NCI-H774 (cell line): Measurements from ENCODE around the gene KLHL11.

Source experiments
- DNase-seq: peaks from one replicate; lab custom pipeline; 2025; lab: John Stamatoyannopoulos, UW

Gene KLHL11, protein sequence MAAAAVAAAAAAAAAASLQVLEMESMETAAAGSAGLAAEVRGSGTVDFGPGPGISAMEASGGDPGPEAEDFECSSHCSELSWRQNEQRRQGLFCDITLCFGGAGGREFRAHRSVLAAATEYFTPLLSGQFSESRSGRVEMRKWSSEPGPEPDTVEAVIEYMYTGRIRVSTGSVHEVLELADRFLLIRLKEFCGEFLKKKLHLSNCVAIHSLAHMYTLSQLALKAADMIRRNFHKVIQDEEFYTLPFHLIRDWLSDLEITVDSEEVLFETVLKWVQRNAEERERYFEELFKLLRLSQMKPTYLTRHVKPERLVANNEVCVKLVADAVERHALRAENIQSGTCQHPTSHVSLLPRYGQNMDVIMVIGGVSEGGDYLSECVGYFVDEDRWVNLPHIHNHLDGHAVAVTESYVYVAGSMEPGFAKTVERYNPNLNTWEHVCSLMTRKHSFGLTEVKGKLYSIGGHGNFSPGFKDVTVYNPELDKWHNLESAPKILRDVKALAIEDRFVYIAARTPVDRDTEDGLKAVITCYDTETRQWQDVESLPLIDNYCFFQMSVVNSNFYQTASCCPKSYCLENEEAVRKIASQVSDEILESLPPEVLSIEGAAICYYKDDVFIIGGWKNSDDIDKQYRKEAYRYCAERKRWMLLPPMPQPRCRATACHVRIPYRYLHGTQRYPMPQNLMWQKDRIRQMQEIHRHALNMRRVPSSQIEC

DNA sequence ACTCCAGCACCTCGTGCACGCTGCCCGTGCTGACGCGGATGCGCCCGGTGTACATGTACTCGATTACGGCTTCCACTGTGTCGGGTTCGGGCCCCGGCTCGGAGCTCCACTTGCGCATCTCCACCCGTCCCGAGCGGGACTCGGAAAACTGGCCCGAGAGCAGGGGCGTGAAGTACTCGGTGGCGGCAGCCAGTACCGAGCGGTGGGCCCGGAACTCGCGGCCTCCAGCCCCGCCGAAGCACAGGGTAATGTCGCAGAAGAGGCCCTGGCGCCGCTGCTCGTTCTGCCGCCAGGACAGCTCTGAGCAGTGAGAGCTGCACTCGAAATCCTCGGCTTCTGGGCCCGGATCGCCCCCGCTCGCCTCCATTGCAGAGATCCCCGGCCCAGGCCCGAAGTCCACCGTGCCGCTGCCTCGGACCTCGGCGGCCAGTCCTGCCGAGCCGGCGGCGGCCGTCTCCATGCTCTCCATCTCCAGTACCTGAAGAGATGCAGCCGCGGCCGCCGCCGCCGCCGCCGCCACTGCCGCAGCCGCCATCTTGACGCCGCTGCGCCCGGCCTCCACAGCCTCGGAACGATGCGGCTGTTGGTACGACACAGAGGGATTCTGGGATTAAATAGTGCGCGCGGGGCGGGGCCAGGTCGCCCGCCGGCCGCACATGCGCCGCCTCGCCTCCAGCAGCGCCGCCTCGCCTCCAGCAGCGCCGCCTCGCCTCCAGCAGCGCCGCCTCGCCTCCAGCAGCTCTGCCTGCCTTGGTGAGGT is at the start of gene KLHL11:
Gene KLHL11 (minus strand): TSS at position 588 of the 760 bp plus-strand sequence. CDS start 53 bp downstream, at position 535.
- DNase-seq = peak; percentile 96

DNA sequence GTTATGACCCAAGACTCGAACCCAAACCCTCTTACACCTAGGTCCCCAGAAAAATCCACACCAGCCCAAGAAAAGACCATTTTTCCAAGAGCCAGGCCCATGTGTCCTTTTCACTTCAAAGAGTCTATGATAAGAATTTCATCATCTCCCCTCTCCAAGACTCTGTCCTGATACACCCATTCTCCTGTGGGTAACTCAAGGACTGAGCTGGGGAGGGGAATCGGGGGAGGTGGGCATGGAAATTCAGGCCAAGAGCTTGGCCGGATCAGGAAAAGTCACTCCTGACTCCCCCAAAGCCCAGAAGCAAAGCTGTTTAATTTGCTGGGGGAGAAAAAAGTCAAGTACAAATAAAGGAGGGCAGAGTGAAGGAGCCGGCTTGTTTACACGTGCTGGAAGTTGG is 49.8 kb upstream of the KLHL11 start:
- no peak for DNase-seq

DNA sequence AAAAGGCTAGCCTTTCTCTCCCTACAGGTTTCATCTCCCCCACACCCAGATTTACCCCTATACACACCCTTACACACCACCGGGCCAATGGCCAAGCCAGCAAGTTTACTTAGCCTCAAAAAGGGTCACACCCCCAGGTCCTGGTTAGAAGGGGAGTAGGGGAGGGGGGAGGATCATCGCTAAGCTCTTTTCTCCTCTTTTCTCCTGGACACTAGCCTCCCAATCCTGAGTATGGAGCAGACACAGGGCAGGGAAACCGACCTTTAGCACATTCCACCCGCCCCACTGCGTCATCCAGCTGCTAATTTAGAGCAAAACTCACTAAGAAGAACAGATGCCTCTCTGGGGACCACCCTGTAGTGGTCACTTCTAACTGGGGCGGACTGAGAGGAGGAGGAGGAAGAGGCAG is 49.1 kb upstream of the KLHL11 start:
- DNase-seq = no peak

DNA sequence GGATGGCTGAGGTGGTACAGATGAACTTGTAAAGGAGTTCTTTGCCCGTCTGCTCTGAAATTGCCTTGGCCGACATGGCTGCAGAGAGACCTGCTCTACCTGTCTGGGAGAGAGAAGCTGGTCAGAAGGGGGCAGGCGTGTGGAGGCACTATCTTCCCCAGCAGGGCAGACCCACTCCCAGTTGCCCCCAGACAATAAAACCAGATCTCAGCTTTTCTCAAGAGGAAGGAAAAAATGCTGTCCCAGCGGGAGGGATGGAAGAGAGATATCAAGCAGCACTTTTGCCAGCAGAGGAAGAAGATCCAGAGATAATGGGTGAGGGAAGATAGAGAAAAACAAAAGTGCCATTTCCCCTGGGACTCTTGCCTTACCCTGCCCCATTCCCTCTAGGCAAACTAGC is 48.6 kb upstream of the KLHL11 start:
- DNase-seq = no peak

DNA sequence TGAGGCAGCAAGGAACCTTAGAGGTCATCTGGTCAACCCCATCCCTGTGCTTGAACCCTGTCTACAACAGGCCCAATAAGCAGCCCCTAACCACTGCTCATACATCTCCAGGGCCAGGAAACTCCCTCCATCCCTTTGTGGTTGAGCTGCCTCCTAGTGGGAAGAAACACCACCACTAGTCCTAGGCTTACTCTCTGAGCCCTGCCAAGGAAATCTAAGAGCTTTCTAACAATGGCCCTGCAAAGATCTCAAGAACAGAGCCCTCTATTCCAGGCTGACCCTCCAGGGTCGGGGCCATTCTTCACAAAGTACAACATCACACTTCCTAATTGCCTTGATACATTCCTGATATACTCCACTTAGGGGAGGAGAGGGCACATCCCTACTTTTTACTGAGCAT is 47.7 kb upstream of the KLHL11 start:
- DNase-seq = no peak

DNA sequence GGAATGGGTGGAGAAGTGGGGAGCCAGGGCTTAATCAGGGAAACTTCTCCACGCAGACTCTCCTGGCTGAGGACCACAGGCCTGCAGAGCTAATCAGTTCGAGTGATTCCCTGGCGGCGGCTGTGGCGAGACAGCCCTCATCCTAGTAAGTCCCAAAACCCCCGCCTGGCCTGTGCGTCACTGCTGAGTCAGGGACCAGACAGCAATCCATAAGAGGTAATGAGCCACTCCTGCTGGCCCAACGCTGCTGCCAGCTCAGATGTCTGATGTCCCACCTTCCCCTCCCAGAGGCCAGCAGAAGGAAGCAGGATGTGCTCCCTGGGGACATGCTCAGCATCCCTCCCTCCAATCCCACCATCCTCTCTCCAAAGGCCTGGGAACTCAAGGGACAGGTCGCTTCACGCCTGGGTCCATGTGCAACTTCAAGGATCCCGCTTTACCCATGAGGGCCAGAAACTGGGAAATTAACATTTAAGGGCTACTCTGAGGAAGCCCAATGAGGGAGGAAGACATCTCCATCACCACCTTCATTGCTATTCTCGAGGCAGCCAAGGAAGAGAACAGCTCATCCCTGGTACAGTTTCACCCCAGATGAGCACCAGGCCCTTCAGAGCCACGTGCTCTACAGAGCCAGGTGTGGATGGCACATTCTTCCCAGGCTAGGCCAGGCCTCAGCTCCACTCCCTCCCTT is 45.6 kb upstream of the KLHL11 start:
- DNase-seq = no peak

DNA sequence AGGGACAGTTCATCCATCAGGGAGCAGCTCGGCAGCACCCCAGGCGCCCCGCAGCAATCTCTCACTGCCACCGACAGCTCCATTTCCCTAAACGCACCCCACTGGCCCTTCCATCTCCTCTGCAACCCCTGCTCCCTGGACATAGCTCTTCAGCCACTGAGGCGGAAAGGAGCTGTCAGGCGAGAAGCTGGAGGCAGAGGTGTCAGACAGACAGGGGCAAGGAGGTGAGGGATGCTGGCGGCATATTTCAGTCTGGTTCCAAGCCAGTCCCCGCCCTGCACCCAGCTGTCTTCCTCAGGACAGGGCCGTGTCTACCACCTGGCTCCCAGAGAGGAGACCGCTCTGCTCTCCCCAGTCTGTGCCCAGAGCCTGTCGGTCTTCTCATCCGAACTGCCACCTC is 43.9 kb upstream of the KLHL11 start:
- DNase-seq = no peak

DNA sequence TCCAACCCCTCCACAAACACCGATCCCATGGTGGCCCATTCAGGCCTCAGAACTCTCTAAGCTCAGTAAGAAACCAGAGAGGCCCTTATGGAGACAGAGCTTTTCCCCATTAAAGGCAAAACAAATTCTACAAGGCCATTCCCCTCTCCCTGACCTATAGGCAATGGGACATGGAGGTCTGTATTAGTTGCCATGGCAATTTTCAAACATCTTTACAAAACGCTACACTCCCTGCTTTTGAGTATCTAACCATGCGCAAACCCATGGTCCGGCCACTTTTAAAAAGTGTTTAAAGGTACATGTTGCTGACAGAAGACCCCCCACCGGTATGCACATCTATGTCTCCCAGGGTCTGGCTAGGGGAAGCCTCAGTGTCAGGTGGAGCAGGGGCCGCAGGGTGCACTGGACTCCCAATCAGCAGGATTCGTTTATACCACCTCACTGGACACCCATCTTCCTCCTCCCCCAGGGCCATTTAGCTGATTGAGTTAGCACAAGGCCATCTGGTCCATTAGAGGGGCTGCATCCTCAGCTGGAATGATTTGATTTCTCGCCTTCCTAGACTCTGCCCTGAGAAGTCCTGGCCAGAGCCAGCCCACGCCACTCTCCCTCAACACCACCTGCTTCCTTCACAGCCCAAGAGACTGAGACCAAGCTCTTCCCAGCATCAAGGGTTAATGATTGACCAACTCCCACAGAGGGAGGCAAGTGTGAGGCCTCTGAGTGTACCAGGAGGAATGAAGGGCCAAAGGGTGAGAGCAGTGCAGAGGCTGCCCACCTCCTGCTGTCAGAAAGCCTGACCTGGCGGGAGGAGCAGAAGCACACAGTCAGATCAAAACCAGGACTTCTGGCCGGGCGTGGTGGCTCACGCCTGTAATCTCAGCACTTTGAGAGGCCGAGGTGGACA is 42.7 kb upstream of the KLHL11 start:
- DNase-seq = no peak

DNA sequence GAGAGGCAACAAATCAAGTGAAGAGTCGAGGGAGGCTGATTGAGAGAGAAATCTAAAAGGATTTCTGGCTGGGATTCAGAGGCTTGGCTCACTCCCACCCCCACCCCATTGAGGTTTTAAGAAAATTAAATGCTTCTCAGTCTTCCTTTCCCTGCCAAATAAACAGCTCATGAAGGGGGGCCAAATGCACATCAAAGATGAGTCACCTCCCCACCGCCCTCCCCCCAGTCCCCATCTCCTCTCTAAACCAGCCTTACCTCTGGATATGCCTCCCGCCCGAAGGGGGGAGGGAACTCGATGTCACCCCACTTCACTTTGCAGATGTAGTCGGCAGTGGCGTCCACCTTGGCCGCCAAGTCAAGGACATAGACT is 41.9 kb upstream of the KLHL11 start:
- DNase-seq = no peak

DNA sequence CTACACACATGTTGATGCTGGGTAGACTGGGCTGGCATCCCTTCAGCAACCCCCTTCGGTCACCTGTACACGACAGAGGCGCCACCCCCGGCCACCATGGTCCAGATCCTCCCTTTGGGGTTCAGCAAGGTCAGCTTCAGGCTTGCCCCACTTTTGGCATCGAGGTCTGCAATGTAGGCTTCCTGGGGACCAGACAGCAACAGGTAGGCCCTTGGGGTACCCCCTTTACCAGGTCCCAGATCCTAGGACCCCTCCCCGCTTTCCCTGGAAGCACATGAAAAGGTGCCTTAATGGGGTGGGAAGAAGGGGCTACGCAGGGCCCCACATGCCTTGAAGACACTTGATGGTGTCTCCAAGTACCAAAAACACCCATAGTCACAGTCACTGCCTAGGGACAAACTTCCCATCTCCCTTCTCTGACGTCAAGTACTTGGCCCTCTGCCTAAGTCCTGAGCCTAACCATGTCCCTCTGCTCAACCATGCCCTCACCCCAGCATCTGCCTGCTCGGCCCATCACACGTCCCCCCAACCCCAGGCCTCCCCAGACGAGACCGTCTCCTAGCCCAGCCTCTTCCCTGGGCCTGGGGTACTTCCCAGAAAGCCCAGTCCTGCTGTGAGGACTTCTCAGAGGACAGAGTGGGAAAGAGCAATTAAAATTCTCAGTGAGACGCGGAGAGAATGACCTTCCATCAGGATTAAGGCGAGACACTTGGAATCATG is 41.4 kb upstream of the KLHL11 start:
- DNase-seq = no peak

DNA sequence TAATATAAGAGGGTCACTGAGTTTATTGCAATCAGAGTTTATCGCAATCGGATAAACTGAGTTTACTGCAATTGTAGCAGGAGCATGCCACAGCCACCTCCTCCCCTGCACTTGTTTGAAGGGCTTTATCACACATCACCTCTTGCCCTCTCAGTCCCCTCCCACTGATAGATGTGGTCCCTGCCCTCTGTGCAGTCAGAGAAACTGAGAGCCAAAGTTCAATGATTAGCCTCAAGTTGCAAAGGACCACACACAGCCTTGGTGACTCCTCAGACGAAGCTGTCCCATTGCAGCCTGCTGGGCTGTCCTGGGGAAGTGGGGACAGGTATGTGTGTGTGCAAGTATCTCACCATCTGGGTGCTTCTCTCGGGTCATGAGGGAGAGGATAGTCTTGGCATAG is 39.9 kb upstream of the KLHL11 start:
- DNase-seq = no peak

DNA sequence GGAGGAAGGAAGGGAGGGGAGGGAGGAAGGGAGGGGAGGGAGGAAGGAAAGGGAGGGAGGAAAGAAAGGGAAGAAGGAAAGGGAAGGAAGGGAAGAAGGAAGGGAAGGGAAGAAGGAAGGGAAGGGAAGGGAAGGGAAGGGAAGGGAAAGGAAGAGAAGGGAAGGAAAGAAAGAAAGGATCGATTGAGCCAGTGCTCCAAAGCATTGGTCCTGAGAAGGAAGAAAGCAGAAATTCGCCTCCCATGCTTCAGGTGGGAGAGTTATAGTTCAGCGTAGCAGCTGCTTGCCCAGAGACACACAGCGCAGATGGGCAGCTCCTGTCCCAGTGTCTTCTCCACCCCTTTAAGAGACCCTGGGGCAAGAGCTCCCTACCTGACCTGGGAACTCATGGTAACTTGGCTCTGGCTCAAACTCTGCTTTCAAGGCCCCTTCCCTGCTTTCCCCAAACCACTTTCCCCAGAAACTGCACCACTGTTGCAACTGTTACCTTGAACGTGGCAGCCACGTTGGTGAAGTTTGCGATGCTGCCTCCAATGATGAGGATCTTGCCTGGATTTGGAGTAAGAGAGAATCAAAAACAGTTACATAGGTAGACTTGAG is 39.1 kb upstream of the KLHL11 start:
- no peak for DNase-seq

DNA sequence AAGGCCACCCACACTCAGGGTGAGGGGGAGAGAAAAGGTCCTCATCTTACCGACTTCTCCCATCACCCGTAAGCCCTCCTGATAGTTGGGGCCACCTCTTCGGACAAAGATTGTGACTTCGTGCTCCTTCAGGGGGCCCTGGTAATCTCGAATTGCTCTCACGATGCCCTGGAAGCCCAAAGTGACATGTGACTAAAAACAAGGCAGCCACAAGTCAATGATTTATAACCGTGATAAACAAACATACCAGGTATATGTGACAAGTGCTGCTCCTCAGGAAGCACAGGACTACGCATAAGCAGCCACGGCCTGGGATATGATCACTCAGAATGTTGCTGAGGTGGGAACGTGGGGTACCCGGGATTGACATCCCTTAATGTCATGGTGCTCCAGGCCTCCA is 36.4 kb upstream of the KLHL11 start:
- no peak for DNase-seq

DNA sequence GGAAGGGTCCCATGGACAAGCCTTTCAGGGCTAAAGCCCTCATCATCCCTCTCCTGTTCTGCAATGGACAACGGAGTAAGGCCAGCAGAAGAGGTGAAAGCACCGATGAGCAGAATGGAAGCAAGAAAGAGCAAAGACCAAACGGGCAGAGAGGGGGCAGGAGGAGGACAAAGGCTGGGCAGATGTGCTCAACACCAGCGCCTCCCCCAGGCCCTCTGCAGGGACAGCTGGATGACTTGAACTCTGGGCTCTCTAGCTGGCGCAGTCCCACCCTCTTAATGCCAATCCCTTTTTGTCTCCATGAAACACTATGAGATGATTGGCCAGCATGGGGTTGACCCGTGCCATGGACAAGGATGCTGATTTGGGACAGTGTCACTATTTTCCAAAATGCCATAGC is 31.5 kb upstream of the KLHL11 start:
- DNase-seq = no peak

DNA sequence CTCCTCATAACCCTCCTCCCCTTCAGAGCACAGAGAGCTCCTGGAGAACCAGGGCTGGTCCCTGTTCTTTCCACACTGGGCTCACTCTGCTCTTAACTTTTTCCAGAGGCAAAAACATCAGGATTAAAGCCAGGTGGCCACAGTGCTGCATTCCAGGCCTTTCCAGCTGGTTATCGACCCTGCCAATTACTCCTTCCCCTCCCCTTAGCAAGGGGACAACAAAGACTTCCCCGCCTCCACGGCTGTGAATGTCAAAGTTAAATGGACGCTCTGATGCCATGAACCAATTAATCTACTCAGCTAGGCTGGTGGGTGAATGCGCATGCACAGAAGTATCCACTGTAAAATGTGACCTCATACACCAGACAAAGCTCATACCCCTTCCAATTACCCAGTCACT is 30.4 kb upstream of the KLHL11 start:
- DNase-seq = no peak

DNA sequence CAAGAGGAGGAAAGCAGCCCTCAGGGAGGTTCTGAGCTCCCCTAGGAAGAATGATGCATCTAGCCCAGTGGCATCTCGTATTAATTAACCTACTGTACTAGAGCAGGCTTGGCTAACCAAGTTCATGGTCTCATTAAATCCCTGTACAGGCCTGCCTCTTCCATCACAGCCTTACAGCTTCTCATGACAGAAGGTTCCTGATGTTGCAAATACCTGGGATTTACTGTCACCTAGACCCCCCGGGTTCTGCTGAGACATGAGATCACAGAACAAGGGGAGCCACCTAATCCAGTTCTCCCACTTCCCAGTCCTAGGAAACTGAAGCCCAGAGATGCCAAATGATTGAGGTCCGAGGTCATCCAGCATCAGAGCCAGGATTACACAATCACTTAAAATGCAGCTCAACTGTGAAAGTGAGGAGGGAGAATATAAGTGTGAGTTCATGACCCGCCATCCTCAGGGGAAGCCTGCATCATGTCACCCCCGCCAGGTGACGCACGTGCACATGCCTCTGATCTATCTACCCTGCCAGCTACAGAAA is 29.6 kb upstream of the KLHL11 start:
- no peak for DNase-seq

DNA sequence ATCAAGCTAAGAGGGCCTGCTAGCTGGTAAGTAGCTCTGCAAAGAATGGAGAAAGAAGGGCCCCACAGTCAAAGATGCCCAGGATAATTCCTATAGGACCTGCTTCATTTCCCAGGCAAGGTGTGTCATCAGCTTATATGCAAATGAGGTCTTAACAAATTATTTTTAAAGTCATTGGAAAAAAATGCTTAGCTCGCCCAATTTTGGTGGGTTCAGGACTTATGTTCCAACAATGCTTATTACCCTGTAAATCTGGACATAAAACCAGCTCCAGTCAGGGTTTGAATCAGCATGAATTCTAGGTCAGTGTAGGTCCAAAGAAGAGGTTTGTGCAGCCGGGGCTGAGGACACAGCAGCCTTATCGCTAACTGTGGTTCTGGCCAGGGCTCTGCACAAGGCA is 28.2 kb upstream of the KLHL11 start:
- DNase-seq = no peak

DNA sequence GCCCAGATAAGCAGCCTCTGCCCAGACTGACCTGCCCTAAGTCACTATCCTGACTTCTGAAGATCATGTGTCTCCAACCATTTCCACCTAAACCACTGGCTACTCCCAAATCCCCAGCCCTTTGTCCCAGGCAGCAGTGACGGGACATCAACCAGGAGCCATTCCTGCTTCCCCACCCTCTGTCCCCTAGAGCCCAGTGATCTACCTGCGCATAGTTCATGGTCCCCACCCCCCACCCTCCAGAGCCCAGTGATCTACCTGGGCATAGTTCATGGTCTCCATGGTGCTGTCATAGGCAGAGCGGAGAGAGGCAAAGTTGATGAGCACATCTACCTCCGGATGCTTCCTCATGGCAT is 26.8 kb upstream of the KLHL11 start:
- no peak for DNase-seq

DNA sequence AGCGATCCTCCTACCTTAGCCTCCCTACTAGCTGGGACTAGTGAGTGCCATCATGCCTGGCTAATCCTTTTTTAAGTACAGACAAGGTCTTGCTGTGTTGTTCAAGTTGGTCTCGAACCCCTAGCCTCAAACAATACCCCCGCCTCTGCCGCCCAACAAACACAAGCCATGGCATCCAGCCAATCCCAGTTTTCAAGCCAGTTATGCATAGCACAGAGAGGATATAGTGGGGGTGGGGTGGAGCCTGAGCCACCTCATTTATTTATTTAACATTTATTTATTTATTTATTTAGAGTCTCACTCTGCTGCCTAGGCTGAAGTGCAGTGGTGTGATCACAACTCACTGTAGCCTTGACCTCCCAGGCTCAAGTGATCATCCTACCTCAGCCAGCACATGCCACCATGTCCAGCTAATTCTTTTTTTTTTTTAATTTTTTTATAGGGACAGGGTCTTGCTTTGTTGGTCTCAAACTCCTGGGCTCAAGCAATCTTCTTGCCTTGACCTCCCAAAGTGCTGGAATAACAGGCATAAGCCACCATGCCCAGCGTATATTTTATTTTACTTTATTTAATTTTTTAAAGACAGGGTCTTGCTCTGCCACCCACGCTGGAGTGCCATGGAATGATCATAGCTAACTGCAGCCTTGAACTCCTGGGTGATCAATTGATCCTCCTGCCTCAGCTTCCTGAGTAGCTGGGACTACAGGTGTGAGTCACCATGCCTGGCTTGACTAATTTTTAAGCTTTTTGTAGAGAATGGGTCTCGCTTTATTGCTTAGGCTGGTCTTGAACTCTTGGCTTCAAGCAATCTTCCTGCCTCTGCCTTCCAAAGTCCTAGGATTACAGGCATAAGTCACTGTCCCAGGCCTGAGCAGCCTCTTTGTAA is 26.2 kb upstream of the KLHL11 start:
- DNase-seq = no peak
